ENCODE measurements around the gene THADA.

- no peak for TF ChIP-seq POLR2AphosphoS5 (IDR thresholded peaks at IDR 0.05; ENCODE audit: low read depth)
- TF ChIP-seq CTCF (IDR thresholded peaks at IDR 0.05; ENCODE audit: insufficient read depth, low read length) = no peak
- no peak for TF ChIP-seq GABPA (IDR thresholded peaks at IDR 0.05; ENCODE audit: low read depth)
- TF ChIP-seq REST (IDR thresholded peaks at IDR 0.05; ENCODE audit: insufficient replicate concordance, low read depth) = no peak
Observed at GRCh38 chr2:43331422-43331821, 264.4 kb downstream of the THADA start.

All from HL-60 (cell line).